A673 (cell line): ENCODE results near the gene CENPV.

Source experiments
- EZH2 ChIP-seq: fragments of 200-600 bp; sonication (generic); IDR thresholded peaks from 2 replicates; pipeline ENCODE4 v1.6.1; 2017; ENCODE audit warnings: borderline replicate concordance, low read depth, mild to moderate bottlenecking, mixed read lengths, antibody characterized with exemption, low read length; ENCODE audit not compliant: poor library complexity, severe bottlenecking
- TF ChIP-seq, protein P1 (sequence below): fragments of 300-800, 200-600 bp; sonication (generic); conservative IDR thresholded peaks from 2 replicates; pipeline ENCODE4 v1.5.1; 2017; ENCODE audit warnings: low read depth, mild to moderate bottlenecking, antibody characterized with exemption, low read length, moderate library complexity, mixed read lengths

DNA sequence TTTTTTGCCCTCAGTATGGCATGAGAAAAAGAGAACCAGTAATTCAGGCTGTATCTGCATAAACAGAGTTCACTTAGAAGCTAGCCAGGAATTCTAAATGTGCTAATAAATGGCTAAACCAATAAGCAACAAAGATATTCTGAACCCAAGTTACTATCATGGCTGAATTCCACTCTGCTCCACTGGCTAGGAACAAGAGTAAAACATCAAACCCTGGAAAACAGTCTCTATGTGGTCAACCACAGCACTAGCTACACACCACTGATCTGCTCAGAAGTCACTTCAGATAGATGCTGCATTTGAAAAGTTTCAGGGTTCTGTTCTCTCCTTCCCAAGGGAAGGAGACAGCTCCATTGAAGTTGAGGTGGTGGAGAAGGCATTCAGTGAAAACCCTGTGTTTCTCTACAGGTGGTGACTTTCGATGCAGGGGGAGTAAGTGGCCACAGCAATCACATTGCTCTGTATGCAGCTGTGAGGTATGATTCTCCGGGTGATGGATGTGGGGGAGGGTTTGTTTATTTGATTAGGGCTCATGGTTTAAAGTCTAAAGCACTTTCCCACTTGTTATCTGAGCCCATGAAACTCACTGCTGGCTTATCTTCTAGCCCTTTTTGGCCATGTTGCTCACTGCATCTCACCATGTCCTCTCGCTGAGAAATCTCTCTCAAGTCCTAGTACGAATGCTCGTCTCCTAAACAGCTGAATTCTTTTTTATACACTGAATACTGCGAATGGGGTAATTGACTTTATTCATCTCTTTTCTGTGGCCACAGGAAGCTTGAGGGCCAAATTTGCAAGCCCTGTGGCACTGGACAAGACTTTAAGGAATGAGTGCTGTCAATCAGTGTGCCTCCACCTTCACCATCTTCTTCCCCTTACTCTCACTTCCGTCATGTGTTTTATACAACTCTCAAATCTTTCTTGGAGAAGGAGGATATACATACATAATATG is 39.9 kb downstream of the CENPV start:
- TF ChIP-seq, protein P1, sequence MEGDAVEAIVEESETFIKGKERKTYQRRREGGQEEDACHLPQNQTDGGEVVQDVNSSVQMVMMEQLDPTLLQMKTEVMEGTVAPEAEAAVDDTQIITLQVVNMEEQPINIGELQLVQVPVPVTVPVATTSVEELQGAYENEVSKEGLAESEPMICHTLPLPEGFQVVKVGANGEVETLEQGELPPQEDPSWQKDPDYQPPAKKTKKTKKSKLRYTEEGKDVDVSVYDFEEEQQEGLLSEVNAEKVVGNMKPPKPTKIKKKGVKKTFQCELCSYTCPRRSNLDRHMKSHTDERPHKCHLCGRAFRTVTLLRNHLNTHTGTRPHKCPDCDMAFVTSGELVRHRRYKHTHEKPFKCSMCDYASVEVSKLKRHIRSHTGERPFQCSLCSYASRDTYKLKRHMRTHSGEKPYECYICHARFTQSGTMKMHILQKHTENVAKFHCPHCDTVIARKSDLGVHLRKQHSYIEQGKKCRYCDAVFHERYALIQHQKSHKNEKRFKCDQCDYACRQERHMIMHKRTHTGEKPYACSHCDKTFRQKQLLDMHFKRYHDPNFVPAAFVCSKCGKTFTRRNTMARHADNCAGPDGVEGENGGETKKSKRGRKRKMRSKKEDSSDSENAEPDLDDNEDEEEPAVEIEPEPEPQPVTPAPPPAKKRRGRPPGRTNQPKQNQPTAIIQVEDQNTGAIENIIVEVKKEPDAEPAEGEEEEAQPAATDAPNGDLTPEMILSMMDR = no peak
- no peak for TF ChIP-seq EZH2
